Parathyroid adenoma (tissue), 2 donors: ENCODE results near the gene IRF4.

Experiments used
- H2AFZ ChIP-seq: fragments of 300-600 bp; sonication (generic); one replicate; pipeline ENCODE4 v1.7.0; 2017; ENCODE audit warnings: antibody characterized with exemption, mild to moderate bottlenecking
- H3K27ac ChIP-seq: fragments of 300-600 bp; sonication (generic); one replicate; pipeline ENCODE4 v1.7.0; 2017
- H3K27me3 ChIP-seq: fragments of 300-600 bp; sonication (generic); one replicate; pipeline ENCODE4 v1.7.0; 2017; ENCODE audit warnings: low read length; ENCODE audit not compliant: control insufficient read depth, insufficient read depth
- H3K36me3 ChIP-seq: fragments of 300-600 bp; sonication (generic); one replicate; pipeline ENCODE4 v1.7.0; 2017; ENCODE audit warnings: low read length; ENCODE audit not compliant: control insufficient read depth, insufficient read depth
- H3K4me1 ChIP-seq: fragments of 300-600 bp; sonication (generic); one replicate; pipeline ENCODE4 v1.7.0; 2017; ENCODE audit warnings: control low read depth
- H3K4me2 ChIP-seq: fragments of 300-600 bp; sonication (generic); one replicate; pipeline ENCODE4 v1.7.0; 2017; ENCODE audit warnings: low read length
- H3K4me3 ChIP-seq: fragments of 300-600 bp; sonication (generic); one replicate; pipeline ENCODE4 v1.7.0; 2017; ENCODE audit warnings: low read depth, low read length
- H3K79me2 ChIP-seq: fragments of 300-600 bp; sonication (generic); one replicate; pipeline ENCODE4 v1.7.0; 2017; ENCODE audit warnings: control low read depth
- H3K9ac ChIP-seq: fragments of 300-600 bp; sonication (generic); one replicate; pipeline ENCODE4 v1.7.0; 2017; ENCODE audit warnings: mild to moderate bottlenecking
- H3K9me3 ChIP-seq: fragments of 300-600 bp; sonication (generic); one replicate; pipeline ENCODE4 v1.7.0; 2017; ENCODE audit warnings: low read length; ENCODE audit not compliant: control insufficient read depth
- TF ChIP-seq, protein P1 (sequence below): fragments of 300-600 bp; sonication (generic); IDR thresholded peaks from one replicate; pipeline ENCODE4 v1.7.0; 2017; ENCODE audit warnings: antibody characterized with exemption, mild to moderate bottlenecking
- donor health status: primary hyperparathyroidism.

The IRF4 gene

DNA sequence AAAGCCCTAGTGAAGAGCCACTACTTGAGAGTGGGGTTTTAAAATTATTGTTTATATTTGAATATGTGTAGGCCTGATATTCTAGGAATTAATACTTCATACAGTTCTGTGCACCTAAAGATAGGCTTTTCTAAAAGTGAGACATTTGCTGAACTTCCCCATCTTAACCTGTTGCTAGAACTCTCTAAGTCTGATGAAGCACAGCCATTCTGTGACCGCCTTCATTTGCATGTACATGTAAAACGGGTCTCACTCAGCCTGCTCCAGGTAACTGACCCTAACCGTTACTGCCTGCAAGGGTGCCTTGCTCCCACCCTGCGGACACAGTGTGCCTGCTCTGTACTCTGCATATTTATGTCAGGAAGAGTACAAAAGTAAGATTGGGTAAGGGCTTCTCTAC is 44.3 kb upstream of the IRF4 start:
- H3K9me3 ChIP-seq, result no peaks in the 10 kb centered on the region
- H3K27me3 ChIP-seq, result no peaks in the 10 kb centered on the region
- no peak overlapping the region for H3K27ac ChIP-seq
- H3K4me3 ChIP-seq, result no peak overlapping the region
- H2AFZ ChIP-seq, result no peak overlapping the region
- TF ChIP-seq, protein P1, sequence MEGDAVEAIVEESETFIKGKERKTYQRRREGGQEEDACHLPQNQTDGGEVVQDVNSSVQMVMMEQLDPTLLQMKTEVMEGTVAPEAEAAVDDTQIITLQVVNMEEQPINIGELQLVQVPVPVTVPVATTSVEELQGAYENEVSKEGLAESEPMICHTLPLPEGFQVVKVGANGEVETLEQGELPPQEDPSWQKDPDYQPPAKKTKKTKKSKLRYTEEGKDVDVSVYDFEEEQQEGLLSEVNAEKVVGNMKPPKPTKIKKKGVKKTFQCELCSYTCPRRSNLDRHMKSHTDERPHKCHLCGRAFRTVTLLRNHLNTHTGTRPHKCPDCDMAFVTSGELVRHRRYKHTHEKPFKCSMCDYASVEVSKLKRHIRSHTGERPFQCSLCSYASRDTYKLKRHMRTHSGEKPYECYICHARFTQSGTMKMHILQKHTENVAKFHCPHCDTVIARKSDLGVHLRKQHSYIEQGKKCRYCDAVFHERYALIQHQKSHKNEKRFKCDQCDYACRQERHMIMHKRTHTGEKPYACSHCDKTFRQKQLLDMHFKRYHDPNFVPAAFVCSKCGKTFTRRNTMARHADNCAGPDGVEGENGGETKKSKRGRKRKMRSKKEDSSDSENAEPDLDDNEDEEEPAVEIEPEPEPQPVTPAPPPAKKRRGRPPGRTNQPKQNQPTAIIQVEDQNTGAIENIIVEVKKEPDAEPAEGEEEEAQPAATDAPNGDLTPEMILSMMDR, result no peak
- H3K4me1 ChIP-seq, result no peaks in the 10 kb centered on the region
- H3K36me3 ChIP-seq, result no peaks in the 10 kb centered on the region
- no peaks in the 10 kb centered on the region for H3K79me2 ChIP-seq
- H3K4me2 ChIP-seq, result no peak overlapping the region
- H3K9ac ChIP-seq, result no peak overlapping the region

DNA sequence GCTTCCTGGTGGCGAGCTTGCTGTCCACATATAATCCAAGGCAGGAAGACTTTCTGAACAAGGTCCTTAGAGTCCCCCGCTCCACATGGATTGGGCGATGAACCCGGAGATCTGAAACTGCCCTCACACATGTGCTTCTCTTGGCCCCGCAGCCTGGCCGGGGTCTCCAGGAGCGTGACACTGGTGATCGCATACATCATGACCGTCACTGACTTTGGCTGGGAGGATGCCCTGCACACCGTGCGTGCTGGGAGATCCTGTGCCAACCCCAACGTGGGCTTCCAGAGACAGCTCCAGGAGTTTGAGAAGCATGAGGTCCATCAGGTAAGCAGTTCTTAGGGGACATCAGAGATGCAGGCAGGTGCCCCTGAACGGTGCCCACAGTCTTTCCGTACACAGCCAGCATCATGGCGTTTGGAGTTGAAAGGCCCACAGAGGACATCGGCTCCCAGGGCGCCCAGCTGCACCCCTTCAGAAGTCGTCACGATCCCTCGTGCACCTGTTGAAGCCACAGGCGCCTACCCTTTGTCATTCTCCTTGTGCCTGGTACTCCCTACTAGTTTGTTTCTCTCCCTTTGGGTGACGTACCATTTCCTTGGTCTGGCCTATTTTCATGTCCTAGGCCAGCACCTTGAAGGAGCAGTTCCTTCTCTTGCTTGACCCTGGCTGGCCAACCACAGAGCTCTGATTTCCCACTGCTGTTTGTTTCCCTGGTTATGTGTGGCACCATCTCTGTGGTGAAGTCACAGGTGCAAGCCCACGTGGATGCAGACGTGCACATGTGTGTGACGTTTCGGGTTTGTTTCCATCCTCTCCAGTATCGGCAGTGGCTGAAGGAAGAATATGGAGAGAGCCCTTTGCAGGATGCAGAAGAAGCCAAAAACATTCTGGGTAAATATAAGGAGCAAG is 43.3 kb upstream of the IRF4 start:
- no peak overlapping the region for H3K9ac ChIP-seq

DNA sequence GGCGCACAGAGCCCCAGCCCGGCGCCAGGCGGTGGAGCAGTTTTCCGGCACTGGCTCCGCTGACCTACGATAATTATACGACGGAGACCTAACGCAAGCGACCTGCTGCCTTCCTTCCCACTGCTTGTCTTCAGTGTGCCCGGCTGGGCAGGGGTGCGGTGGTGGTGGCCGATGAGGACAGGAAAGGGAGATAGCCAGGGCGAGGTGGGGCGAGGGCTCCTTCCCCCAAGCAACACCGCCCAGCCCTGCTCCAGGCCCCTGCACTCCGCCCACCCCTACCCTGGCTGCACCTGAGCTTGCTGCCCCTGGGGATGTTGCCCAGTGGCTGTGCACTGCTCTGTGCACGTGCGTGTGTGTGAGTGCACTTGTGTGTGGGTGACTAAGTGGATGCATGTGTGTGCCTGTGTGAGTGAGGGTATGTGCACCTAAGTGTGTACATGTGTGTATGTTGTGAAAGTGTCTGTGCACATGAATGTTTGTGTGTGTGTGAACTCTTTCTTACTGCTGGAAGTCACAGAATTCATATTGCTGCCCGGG is 42.6 kb upstream of the IRF4 start:
- no peaks in the 10 kb centered on the region for H3K4me1 ChIP-seq
- no peak overlapping the region for H3K27ac ChIP-seq
- H3K4me3 ChIP-seq, result no peak overlapping the region
- H3K4me2 ChIP-seq, result no peak overlapping the region
- H3K79me2 ChIP-seq, result no peaks in the 10 kb centered on the region
- H3K36me3 ChIP-seq, result no peaks in the 10 kb centered on the region
- H3K27me3 ChIP-seq, result no peaks in the 10 kb centered on the region
- TF ChIP-seq, protein P1, result no peak
- H3K9me3 ChIP-seq, result no peaks in the 10 kb centered on the region
- H3K9ac ChIP-seq, result no peak overlapping the region
- H2AFZ ChIP-seq, result no peak overlapping the region

More for the DNA sequence above, 43.3 kb upstream of the IRF4 start:
- Histone ChIP-seq H3K4me3 (no peak overlapping the region), H2AFZ (no peak overlapping the region), H3K79me2 (no peaks in the 10 kb centered on the region), H3K4me1 (no peaks in the 10 kb centered on the region), H3K9me3 (no peaks in the 10 kb centered on the region), H3K27ac (no peak overlapping the region), H3K4me2 (no peak overlapping the region), H3K36me3 (no peaks in the 10 kb centered on the region), H3K27me3 (no peaks in the 10 kb centered on the region)
- TF ChIP-seq, protein P1, result no peak

DNA sequence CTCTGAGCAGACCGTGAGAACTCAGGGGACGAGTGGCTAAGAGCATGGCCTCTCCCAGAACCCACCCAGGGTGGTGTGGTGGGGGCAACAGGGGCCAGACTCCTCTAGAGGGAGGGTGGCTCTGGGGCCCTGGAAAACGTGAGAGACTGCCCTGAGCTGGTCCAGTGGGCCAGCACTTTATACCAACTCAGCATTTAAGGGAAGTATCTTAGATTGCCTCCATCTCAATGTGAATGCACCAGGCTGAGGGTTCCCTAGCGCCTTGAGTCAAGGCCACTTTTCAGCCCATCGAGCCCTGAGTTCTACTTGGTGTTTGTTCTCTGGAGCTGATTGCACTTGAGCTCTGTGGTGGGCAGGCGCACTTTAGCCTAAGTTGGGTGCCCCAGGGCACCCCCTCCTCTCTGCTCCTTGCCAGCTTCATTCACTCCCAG is 42.0 kb upstream of the IRF4 start:
- Histone ChIP-seq H3K9me3 (no peaks in the 10 kb centered on the region), H3K4me3 (no peak overlapping the region), H3K79me2 (no peaks in the 10 kb centered on the region), H3K4me1 (no peaks in the 10 kb centered on the region), H2AFZ (no peak overlapping the region), H3K4me2 (no peak overlapping the region), H3K27me3 (no peaks in the 10 kb centered on the region), H3K9ac (no peak overlapping the region), H3K27ac (no peak overlapping the region), H3K36me3 (no peaks in the 10 kb centered on the region)
- TF ChIP-seq, protein P1, result no peak
